NOMO-1 treated with dmso at 0.1 percent for 144 hours (cell line): ENCODE data around the gene TMEM62.
"Not testable (repeated sequence)": the region's sequence is repeated elsewhere in the genome, so short reads cannot be mapped to it uniquely, and the experiment has no call there.

ENCODE experiments used
- DNase-seq: peaks from one replicate; lab custom pipeline; 2025; ENCODE audit not compliant: unreplicated experiment; lab: John Stamatoyannopoulos, UW

TMEM62 gene

GRCh38 chr15:43175656-43176309 is 42.4 kb downstream of the TMEM62 start:
- DNase-seq: not testable (repeated sequence)

GRCh38 chr15:43177147-43177546 is 43.8 kb downstream of the TMEM62 start:
- DNase-seq: not testable (repeated sequence)

GRCh38 chr15:43183270-43183669 is 49.9 kb downstream of the TMEM62 start:
- DNase-seq: no peak

- DNase-seq: no peak
Observed at GRCh38 chr15:43184407-43185124, 51.2 kb downstream of the TMEM62 start.

- DNase-seq: peak; percentile 95
Observed at GRCh38 chr15:43185157-43186002, 52.0 kb downstream of the TMEM62 start, which contains the start of gene CCNDBP1. Gene CCNDBP1, plus strand, starts transcription at chr15:43185403. Its CDS starts 96 bp downstream, at chr15:43185499.

- DNase-seq: no peak
Observed at GRCh38 chr15:43186003-43186353, 52.6 kb downstream of the TMEM62 start.

GRCh38 chr15:43187544-43188155 is 54.3 kb downstream of the TMEM62 start:
- peak; percentile 9 for DNase-seq

- DNase-seq: no peak
Observed at GRCh38 chr15:43189296-43189695, 55.9 kb downstream of the TMEM62 start.

GRCh38 chr15:43190178-43190577 is 56.8 kb downstream of the TMEM62 start:
- no peak for DNase-seq

GRCh38 chr15:43193710-43194109 is 60.3 kb downstream of the TMEM62 start:
- DNase-seq: no peak

- DNase-seq: no peak
Observed at GRCh38 chr15:43194795-43195194, 61.4 kb downstream of the TMEM62 start.

- DNase-seq: no peak
Observed at GRCh38 chr15:43196760-43197548, 63.6 kb downstream of the TMEM62 start.

- not testable (repeated sequence) for DNase-seq
Observed at GRCh38 chr15:43197773-43198172, 64.4 kb downstream of the TMEM62 start.

GRCh38 chr15:43198556-43198955 is 65.2 kb downstream of the TMEM62 start:
- not testable (repeated sequence) for DNase-seq

GRCh38 chr15:43198992-43199391 is 65.6 kb downstream of the TMEM62 start:
- DNase-seq: no peak

- no peak for DNase-seq
Observed at GRCh38 chr15:43199945-43200488, 66.6 kb downstream of the TMEM62 start.

GRCh38 chr15:43204016-43204901 is 70.9 kb downstream of the TMEM62 start:
- no peak for DNase-seq

GRCh38 chr15:43206054-43206453 is 72.7 kb downstream of the TMEM62 start:
- no peak for DNase-seq

GRCh38 chr15:43207024-43207423 is 73.6 kb downstream of the TMEM62 start:
- no peak for DNase-seq
